Measurements from ENCODE around the gene APOB. TPM values are rescaled to one million over a fixed set of nuclear protein-coding genes. Genes with fewer than 3 reads are reported as not detected.

Gene APOB
- total and polyA plus RNA-seq, 2 of the 13 experiments (the other 11 are each of a cell fraction or from before 2014, with no cell fraction given): 1,569 to 2,515 TPM

DNA sequence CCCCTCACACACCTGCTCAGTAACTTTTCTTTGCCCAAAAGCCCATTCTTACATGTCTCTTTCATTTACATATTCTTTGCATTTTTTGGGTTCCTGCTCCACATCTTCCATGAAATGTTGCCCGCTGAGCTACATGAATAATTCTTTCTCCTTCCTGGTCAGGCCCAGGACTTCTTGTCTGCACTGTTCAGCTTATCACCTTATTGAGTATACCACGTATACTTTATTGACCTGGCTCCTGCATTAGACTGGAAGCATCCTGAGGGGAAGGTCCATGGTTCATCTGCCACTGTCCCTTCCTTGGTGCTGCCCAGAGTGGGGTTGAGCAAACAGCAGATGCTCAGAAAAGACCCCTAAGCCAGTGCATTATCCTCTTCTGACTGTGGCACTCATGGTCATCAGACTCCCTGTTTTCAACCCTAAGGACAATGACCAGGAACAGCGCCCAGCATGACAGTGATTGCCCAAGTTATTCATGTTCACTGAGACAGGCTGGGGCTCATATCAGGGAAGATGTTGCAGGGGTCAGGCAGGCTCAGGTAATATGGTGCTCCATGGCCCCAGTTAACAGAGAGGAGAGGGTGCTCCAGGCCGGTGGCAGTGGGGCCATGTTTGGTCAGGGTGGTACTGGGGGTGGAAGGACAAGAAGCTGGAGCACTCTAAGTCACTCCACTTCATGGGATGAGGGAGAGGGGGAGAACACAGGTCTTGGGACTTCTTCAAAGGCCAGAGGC lies 7.7 kb downstream of the APOB start (continued):
- TF ChIP-seq, protein P1, sequence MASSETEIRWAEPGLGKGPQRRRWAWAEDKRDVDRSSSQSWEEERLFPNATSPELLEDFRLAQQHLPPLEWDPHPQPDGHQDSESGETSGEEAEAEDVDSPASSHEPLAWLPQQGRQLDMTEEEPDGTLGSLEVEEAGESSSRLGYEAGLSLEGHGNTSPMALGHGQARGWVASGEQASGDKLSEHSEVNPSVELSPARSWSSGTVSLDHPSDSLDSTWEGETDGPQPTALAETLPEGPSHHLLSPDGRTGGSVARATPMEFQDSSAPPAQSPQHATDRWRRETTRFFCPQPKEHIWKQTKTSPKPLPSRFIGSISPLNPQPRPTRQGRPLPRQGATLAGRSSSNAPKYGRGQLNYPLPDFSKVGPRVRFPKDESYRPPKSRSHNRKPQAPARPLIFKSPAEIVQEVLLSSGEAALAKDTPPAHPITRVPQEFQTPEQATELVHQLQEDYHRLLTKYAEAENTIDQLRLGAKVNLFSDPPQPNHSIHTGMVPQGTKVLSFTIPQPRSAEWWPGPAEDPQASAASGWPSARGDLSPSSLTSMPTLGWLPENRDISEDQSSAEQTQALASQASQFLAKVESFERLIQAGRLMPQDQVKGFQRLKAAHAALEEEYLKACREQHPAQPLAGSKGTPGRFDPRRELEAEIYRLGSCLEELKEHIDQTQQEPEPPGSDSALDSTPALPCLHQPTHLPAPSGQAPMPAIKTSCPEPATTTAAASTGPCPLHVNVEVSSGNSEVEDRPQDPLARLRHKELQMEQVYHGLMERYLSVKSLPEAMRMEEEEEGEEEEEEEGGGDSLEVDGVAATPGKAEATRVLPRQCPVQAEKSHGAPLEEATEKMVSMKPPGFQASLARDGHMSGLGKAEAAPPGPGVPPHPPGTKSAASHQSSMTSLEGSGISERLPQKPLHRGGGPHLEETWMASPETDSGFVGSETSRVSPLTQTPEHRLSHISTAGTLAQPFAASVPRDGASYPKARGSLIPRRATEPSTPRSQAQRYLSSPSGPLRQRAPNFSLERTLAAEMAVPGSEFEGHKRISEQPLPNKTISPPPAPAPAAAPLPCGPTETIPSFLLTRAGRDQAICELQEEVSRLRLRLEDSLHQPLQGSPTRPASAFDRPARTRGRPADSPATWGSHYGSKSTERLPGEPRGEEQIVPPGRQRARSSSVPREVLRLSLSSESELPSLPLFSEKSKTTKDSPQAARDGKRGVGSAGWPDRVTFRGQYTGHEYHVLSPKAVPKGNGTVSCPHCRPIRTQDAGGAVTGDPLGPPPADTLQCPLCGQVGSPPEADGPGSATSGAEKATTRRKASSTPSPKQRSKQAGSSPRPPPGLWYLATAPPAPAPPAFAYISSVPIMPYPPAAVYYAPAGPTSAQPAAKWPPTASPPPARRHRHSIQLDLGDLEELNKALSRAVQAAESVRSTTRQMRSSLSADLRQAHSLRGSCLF (CRISPR knock-in tag; IDR thresholded peaks at IDR 0.05; ENCODE audit: borderline replicate concordance): no peak
- TF ChIP-seq NR3C1 (CRISPR knock-in tag; IDR thresholded peaks at IDR 0.05): no peak
- no peak for TF ChIP-seq ZNF674 (CRISPR knock-in tag; IDR thresholded peaks at IDR 0.05; ENCODE audit: low read depth)
- 0 out of 2 replicates have a peak, but pooled peaks have one; percentile 64 for TF ChIP-seq FLYWCH1 (CRISPR knock-in tag; IDR thresholded peaks at IDR 0.05)
- TF ChIP-seq ATF3 (CRISPR knock-in tag; IDR thresholded peaks at IDR 0.05): no peak
- no peak for TF ChIP-seq ZNF17 (CRISPR knock-in tag; IDR thresholded peaks at IDR 0.05)
- no peak for TF ChIP-seq ZNF282 (IDR thresholded peaks at IDR 0.05; ENCODE audit: partially characterized antibody)
- TF ChIP-seq ZNF780A (CRISPR knock-in tag; IDR thresholded peaks at IDR 0.05): no peak
- TF ChIP-seq SMARCC2 (IDR thresholded peaks at IDR 0.05): no peak
- TF ChIP-seq ZNF761 (CRISPR knock-in tag; conservative IDR thresholded peaks at IDR 0.05): 0 out of 2 replicates have a peak, but pooled peaks have one; percentile 62
- no peak for TF ChIP-seq GMEB1 (CRISPR knock-in tag; IDR thresholded peaks at IDR 0.05; ENCODE audit: borderline replicate concordance)
- no peak for TF ChIP-seq TOPORS (CRISPR knock-in tag; IDR thresholded peaks at IDR 0.05)
- TF ChIP-seq CSRNP2 (CRISPR knock-in tag; conservative IDR thresholded peaks at IDR 0.05; ENCODE audit: low read depth): no peak
- TF ChIP-seq, protein P2, sequence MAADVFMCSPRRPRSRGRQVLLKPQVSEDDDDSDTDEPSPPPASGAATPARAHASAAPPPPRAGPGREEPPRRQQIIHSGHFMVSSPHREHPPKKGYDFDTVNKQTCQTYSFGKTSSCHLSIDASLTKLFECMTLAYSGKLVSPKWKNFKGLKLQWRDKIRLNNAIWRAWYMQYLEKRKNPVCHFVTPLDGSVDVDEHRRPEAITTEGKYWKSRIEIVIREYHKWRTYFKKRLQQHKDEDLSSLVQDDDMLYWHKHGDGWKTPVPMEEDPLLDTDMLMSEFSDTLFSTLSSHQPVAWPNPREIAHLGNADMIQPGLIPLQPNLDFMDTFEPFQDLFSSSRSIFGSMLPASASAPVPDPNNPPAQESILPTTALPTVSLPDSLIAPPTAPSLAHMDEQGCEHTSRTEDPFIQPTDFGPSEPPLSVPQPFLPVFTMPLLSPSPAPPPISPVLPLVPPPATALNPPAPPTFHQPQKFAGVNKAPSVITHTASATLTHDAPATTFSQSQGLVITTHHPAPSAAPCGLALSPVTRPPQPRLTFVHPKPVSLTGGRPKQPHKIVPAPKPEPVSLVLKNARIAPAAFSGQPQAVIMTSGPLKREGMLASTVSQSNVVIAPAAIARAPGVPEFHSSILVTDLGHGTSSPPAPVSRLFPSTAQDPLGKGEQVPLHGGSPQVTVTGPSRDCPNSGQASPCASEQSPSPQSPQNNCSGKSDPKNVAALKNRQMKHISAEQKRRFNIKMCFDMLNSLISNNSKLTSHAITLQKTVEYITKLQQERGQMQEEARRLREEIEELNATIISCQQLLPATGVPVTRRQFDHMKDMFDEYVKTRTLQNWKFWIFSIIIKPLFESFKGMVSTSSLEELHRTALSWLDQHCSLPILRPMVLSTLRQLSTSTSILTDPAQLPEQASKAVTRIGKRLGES (CRISPR knock-in tag; IDR thresholded peaks at IDR 0.05; ENCODE audit: borderline replicate concordance): no peak
- 0 out of 2 replicates have a peak, but pooled peaks have one; percentile 63 for TF ChIP-seq KDM5B (CRISPR knock-in tag; IDR thresholded peaks at IDR 0.05; ENCODE audit: borderline replicate concordance)
- TF ChIP-seq ZMAT3 (CRISPR knock-in tag; conservative IDR thresholded peaks at IDR 0.05): no peak

All from HepG2 (cell line).